GM21723 (cell line): ENCODE results near the gene ST6GAL1.
"Not testable (repeated sequence)": the region's sequence is repeated elsewhere in the genome, so short reads cannot be mapped to it uniquely, and the experiment has no call there.

Source experiments
- ATAC-seq: cut with Tn5 transposase; IDR thresholded peaks from one replicate; pipeline ENCODE4 v1.9.1; 2021; ENCODE audit warnings: mild to moderate bottlenecking, moderate library complexity; ENCODE audit not compliant: unreplicated experiment

ST6GAL1 gene

GRCh38 chr3:187017511-187018230, 87.3 kb downstream of the ST6GAL1 start:
- no peak for ATAC-seq

- no peak for ATAC-seq
Observed at GRCh38 chr3:187019542-187020072, 89.3 kb downstream of the ST6GAL1 start.

DNA sequence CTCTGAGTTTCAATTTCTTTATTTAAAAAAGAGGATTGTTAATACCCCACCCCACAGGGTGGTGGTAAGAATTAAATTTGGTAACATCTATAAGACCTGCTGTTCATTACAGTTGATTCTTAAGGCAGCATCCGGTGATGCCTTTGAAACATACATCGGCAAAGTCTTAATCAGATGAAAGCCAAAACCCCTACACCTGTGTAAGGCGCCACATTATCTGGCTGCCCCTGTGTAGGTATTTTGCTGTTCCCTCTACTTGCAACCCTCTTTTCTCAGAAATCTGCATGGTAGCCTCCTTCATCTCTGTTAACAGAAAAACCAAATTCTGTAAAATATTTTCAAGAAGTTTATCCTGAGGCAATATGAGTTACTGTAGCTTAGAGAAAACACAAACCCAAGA, 90.0 kb downstream of the ST6GAL1 start:
- ATAC-seq = no peak

DNA sequence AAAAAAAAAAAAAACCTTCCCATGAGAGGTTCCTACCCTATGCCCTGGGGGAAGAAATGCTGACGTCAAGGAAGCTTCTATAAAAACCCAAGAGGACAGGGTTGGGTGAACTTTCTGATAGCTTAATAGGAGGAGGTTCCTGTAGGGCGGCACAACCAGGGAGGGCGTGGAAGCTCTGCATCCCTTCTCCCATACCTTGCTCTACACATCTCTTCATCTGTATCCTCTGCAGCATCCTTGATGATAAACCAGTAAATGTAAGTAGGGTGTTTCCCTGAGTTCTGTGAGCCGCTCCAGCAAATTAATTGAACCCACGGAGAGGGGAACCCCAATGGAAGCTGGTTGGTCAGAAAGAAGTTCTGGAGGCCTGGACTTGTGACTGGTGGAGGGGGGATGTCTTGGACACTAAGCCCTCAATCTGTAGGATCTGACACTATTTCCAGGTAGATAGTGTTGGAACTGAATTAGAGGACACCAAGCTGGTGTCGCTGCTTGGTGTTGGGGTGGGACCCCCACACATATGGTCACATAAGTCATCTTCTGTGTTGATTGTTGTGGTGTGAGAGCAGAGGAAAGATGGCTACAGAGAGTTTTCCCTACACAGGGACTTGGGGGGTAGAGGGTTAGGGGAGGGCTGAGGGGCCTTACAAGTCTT, 91.5 kb downstream of the ST6GAL1 start:
- ATAC-seq = peak; percentile 61

- no peak for ATAC-seq
Observed at GRCh38 chr3:187022403-187023029, 92.2 kb downstream of the ST6GAL1 start.

GRCh38 chr3:187023340-187023739, 93.0 kb downstream of the ST6GAL1 start:
- not testable (repeated sequence) for ATAC-seq

DNA sequence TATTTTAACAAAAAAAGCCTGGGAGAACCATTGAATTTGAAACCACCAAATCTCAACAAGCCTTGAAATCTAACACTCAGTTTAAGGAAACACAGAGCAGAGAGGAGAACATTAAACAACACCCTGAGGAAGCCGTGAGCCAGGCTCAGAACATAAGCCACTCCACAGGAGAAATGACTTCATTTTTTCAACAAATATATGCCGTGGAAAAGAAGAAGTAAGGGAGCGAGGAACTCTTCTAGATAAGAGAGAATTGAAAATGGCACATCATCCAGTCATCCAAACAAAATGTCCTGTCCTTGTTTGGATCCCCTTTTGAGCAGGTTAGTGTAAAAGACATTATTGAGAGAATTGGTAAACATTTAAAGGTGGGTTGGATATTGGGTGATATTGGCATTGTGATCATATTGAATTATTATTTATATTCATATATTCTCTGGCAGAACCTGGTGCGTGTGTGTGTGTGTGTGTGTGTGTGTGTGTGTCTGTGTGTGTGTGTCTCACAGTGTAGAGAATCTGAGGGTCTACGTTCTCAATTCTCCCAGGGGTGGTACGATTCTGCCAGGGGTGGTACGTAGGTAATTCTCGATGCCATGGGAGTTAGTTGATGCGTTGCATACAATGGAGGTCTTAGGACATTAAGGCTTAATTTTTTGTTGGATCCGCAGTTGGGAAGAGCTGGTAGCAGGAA, 94.4 kb downstream of the ST6GAL1 start:
- no peak for ATAC-seq

DNA sequence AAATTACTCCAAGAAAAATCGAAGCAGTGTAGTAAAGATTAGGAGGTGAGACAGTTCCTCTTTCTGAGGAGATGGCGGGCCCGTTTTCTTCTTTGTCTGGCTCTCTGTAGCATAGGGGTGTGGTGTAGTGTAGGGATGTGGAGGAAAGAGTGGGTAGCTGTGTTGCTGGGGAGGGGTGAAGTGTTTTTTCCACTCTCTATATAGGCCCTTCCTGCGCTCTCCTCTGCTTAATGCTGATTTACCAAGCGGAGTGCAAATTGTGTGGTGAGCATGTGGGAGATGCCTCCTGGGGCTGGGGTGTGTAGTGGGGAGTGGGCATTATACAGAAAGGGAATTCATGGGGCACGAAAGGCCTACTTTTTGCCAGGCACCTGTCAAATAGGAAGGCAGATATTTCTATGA, 94.9 kb downstream of the ST6GAL1 start:
- ATAC-seq = peak; percentile 34

DNA sequence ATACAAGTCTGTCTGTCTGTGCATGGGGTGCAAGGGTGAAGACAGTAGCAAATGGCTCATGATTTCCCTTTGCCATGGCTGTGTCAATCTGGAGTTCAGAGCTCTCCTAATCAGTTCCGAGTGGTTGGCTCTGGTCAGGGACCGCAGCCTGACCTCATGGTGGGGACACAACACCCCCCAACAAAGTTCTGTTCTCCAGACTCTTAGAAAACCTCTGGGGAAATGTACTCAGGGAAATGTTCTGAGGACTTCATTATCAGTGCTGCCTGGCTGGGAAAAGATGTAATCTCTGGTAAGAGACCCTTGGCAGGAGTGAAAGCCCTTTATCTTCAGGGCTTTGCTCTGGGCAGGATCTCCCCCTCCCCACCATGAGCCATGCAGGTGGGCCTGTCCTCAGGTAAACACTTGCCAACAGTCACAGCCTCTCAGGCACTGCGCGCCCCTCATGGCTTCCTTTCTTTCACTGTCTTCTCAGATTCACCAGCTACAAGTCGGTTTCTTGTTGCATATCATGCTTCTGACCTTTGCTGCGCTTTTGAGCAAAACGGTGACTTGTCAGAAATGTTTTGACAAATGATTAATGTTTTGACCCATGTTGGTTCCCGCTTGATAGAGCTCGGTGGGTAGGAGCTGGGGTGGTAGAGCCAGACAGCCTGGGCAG, 95.5 kb downstream of the ST6GAL1 start:
- ATAC-seq = peak; percentile 11

DNA sequence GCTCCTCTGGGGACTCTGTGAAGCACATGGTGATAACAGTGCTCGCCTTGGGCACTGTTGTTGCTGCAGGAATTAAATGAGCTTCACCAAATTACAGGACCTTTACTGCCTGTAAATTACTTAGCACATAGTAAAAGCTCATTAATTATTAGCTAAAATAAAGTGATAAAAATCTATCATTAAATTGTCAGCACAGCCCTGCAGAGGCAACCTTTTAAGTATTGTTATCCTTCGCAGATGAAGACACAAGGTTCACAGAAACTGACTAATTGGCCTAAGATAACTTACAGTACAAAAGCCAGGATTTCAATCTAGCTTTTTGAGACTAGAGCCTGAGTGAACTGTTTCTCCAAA, 96.0 kb downstream of the ST6GAL1 start:
- ATAC-seq = no peak

DNA sequence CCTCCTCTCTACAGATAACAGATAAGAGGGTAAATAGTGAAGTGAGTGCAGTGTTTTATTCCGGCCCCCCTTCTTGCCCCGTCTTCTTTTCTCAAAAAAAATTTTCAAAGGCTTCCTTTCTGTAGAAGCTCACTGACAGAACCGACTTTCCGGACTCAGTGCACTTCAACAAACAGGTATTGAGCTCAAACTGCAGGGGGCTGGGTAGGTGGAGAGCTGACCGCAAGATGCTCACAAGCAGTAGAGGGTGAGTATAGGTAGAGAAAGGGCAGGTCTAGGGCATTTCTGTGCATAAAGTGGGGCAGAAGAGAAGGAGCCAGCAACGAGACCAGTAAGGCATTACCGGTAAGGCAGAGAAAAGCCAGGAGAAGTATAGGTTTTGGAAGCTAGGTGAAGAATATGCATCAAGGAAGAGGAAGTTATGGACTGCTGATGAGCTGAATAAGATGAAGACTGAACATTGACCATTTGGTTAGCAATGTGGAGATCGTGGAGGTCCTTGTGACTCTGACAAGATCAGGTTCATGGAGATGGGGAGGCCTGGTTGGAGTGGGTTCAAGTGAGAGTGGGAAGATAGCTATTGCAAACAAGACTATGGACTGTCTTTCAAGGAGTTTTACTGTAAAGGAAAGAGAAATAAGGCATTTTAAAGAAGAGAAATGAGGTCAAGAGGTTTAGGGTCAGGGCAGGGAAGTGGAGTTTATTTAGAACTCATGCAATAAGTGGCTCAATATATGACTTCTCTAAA, 97.4 kb downstream of the ST6GAL1 start:
- no peak for ATAC-seq

DNA sequence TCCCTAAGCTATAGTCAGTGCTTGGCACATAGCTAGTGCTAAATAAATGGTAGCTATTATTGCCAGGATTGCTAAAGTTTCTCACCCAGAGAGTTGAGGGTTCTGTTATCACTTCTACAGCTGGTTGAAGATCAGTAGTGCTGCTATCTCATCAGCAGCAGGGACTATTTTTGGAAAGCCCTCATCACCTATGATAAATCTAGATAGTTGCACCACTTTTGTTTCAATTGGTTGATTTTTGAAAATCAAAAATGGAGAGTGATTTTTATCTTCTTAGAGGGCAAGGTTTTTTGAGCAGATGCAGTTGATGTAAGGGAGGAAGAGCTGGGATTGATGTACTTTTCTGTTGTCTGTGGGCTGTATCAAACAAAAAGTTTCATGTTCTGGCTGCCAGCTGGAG, 101.6 kb downstream of the ST6GAL1 start:
- no peak for ATAC-seq

GRCh38 chr3:187036394-187036793, 106.1 kb downstream of the ST6GAL1 start:
- ATAC-seq = no peak

DNA sequence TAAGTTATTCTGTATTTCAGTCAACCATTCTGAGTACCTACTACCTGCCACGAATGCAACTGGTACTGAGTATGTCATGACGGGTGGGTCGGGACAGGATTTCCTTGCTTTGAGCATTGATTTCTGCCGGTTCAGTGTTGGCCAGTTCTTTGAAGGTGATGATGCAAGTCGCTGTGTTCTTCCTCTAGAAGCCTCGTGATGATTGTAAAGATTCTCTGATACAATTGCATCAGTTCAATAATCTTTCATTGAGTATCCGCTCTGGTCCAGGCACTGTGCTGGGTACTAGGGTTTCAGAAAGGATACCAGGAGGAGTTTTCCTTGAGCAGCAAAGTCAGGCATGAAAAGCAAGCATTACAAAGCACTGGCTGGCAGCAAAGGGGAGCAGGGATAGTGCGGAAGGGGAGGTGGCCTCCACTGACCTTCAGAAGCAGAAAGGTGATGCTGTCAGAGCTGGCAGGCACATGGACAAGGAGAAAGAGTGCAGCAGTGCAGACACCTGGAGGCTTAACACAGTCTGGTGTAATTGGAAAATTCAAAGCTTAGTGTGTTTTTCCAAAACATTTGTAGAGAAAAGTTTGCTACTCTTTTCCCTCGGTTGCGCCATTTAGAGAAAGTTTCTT, 108.9 kb downstream of the ST6GAL1 start:
- ATAC-seq = no peak

GRCh38 chr3:187039723-187040414, 109.5 kb downstream of the ST6GAL1 start:
- no peak for ATAC-seq

GRCh38 chr3:187040516-187041361, 110.4 kb downstream of the ST6GAL1 start:
- no peak for ATAC-seq

- ATAC-seq = no peak
Observed at GRCh38 chr3:187041362-187042307, 111.3 kb downstream of the ST6GAL1 start.
